Measurements from ENCODE around the gene LCN6.

DNA sequence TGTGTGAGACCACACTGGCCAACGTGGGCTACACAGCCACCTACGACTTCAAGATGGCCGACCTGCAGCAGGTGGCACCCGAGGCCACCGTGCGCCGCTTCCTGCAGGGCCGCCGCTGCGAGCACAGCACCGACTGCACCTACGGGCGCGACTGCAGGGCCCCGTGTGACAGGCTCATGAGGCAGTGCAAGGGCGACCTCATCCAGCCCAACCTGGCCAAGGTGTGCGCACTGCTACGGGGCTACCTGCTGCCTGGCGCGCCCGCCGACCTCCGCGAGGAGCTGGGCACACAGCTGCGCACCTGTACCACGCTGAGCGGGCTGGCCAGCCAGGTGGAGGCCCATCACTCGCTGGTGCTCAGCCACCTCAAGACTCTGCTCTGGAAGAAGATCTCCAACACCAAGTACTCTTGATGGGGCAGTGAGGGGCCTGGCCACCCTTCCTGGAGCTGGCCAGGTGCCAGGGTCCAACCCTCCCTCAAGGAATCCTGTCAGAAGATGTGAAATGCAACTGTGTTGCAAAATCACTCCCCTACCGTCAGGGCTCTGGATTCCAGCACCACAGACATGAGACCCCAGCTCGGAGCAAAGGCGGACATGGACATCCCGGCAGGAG is 24.9 kb downstream of the LCN6 start:
- TF ChIP-seq, protein P1, sequence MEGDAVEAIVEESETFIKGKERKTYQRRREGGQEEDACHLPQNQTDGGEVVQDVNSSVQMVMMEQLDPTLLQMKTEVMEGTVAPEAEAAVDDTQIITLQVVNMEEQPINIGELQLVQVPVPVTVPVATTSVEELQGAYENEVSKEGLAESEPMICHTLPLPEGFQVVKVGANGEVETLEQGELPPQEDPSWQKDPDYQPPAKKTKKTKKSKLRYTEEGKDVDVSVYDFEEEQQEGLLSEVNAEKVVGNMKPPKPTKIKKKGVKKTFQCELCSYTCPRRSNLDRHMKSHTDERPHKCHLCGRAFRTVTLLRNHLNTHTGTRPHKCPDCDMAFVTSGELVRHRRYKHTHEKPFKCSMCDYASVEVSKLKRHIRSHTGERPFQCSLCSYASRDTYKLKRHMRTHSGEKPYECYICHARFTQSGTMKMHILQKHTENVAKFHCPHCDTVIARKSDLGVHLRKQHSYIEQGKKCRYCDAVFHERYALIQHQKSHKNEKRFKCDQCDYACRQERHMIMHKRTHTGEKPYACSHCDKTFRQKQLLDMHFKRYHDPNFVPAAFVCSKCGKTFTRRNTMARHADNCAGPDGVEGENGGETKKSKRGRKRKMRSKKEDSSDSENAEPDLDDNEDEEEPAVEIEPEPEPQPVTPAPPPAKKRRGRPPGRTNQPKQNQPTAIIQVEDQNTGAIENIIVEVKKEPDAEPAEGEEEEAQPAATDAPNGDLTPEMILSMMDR (IDR thresholded peaks at IDR 0.05) = no peak
- TF ChIP-seq POLR2A (IDR thresholded peaks at IDR 0.05) = no peak

All from testis (tissue), 2 donors.